ENCODE results near the gene TOB1.
"Not testable (repeated sequence)": the region's sequence is repeated elsewhere in the genome, so short reads cannot be mapped to it uniquely, and the experiment has no call there.

Gene TOB1

DNA sequence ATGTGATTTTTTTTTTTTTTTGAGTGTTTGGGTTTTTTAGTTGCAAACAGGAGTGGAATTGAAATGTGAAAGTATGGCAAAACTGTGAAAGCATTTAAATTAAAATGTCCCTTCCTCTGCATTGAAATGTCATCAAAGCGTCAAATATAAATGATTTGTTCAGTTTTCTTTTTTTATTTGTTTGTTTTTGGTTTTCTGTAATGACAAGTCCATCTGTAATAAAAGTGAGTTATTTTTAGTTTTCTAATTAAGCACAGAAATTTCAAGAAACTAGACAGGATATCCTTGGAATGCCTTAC lies 1.9 kb upstream of the TOB1 start:
- DNase-seq: no peak

DNA sequence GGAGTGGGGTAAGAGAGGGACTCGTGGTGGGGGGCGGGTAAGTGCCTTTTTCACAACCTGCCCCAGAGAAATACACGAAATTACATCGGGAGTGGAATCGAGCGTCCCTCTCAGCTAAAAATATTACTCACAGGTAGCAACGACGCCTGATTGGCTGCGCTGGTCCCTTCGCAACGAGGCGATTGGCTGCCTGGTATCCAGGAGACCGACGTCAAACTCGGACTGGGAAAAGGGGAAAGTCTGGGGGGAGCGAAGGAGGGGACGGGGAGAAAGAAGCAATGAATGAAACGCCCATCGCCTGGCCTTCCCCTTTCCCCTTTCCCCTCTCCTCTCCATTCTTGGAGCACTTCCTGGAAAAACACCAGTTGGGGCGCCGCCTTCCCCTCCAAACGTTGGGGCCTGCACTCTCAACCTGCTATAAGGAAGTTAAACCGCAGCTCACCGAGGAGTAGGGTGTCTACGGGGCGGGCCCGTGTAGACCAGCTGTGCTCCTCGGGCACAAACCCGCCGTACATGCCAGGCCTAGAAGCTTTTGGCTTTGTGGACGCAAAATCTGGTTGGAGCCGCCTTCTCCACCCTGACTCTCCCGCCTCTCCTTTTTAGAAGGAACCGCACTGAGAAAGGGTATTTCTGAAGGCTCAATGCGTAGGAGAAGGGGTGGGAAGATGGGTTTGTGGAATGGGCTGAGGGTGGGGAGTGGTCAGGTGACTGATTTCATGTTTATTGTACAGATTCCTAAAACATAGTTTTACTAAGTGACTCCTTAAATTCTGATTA lies 1.4 kb upstream of the TOB1 start:
- DNase-seq: peak; percentile 98

DNA sequence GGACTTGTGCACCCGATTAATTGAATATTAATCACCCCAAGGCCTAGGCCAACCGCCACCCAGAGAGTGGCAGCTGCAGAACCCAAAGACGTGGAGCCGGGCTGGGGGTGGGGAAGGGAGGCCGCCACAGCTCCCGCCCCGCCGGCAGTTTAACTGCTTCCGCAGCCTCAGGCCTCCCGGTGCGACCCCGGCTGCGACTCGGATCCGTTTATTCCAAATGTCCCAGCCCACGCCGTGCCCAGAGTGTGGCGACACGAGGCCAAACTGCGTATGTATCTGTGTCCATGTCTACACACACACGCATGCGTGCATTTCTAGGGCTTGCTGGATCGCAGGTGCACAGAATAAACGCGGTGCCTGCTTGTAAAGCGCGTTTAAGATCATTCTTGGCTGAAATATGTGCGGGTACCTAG lies 802 bp upstream of the TOB1 start:
- peak; percentile 90 for DNase-seq

DNA sequence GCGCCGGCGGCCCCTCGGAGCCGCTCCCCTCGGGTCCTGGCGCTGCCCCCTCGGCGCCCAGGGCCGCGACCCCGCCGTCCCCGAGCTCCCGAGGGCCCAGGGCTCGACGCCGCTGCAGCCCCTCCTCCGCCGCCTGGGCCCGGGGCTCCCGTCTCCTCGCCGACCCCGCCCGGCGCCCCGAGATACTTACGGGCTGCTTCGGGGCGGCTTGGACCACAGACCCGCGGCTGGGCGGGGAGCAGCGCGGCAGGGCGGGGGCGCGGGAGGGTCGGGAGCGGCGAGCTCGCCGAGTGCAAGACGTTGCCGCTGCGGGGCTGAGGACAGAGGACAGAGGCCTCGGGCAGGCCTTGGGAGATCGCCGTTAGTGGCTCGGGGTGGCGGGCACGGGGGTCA lies 290 bp downstream of the TOB1 start:
- DNase-seq: no peak

DNA sequence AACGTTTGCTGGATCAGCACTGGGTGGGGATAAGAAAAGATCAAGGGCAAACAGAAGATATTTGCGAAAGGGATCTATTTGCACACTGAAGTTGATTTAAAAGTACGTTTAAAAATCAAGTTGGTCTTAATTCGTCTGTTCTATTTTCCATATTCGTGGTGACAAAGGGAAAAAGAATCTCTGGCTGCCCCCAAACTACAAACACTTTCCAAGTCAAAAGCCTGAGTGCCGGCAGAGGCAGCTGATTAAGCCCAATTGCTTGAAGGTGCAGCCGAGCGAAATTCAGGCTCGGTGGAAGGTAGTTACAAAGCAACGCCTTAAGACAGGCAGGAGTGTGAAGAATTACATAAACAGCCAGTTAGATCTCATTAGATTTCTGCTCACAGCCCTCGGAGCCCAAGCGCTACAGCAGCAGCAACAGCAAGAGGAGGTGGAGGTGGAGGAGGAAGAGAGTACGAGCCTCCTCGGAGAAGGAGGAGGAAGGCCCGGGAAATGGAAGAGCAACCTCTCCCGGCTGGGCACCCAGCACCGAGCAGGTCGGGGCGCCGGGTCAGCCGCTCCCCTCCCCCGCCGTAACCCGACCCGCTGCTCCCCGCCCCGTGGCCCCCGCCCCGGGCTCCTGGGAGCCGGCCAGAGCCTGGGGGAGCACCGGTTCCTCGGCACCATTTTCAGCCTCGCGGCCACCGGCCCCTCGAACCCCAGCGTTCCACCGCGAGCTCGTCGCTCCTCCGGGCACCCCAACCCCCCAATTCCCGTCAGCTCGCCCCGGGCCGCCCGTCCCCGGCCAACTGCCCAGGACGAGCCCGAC lies 890 bp downstream of the TOB1 start:
- DNase-seq: peak; percentile 62

DNA sequence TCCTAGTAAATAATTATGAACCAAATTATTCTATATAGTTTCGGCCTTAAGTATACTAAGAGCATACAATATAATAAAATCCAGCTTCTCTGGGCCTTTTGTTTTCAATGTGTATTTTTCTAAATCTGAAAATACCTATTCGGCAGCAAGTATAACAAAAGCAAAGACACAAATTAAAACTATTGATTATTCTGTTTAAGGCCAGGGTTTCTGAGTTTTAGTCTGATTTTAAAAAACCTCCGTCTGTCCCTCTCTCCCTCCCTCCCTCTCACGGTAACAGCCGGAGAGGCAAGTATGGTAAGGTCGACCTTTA lies 1.5 kb downstream of the TOB1 start:
- no peak for DNase-seq

DNA sequence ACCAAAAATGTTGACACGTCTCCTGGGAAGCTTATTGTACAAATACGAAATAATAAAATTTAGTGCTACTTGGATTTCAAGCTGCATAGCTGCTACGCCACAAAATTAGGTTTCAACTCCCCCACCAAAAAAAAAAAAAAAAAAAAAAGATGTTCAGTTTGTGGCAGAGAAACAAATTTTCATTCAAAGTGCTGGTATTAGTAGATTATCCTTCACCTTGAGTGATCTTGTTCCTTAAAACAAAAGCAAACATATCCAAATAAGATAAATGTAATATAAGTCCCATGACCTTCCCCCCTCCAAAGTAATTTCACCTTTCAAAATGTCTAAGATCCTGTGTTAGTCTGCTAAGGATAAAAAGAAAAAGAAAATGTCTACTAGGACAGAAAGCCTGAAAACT lies 2.2 kb downstream of the TOB1 start:
- no peak for DNase-seq

DNA sequence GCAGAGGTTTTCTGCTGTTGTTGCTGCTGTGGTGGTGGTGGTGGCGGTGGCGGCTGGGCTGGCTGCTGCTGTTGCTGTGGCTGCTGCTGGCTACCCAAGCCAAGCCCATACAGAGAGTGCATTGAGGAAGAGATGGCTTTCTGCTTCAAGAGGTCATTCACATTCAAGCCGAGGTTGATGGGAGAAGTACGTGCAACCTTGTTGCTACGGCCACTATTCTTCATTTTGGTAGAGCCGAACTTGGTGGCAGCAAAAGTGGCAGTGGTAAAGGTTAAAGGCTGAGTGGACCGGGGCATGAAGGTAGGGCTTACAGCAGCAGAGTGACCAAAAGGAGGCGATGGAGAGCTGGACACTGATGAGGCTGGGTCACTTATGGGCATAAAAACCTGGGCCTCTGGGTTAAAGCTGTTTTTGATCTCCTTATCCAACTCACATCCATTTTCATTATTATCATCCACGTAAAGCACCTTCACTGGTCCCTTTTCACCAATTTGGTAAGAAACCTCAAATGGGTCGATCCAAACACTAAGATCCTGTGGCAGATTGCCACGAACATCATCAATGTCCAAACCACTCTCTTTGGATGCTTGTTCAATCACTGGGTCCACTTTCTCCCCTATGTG lies 2.8 kb downstream of the TOB1 start:
- DNase-seq: peak; percentile 79

DNA sequence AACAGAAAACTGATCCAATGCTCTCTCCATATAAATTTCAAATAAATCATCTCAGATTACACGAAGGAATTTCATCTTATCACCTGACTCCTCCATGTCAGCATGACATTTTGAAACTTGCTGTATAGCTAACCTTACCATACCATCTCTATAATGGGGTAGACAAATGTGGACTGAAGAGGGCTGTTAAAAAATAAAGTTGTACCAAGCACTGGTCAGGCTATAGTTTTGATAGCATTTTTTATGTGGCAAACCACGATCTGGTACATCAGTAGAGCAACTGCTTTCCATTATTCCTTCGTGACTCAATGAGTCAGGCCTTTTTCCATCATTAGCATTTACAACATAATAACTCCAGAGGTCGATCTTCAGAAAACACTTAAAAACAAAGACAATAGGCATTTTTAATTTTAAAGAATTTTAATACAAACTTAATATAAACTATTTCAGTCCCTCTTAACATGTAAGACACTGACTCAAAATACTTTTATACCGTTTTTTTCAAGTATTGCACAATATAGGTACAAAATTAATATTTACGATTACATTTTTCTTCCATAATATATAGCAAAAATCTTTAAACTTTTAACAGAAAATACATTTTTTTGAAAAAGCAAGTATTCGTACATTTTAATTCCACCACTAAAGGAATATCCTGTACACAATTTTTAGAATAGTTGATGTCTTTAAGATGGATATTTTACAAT lies 4.2 kb downstream of the TOB1 start:
- peak; percentile 26 for DNase-seq

DNA sequence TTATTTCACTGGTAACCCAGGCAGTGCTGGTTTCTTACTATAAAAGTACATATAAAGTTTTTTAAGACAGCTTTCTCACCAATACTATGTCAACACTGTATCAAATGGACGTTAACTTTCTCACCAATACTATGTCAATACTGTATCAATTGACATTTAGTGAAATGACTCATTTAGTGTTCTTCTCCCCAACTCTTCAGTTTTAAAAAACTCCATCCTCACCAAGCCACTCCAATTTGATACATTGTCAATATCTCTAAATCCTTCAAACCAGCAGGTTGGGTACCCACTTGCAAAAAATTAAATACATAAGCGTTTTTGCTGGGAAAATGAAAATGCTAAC lies 4.8 kb downstream of the TOB1 start:
- DNase-seq: no peak

DNA sequence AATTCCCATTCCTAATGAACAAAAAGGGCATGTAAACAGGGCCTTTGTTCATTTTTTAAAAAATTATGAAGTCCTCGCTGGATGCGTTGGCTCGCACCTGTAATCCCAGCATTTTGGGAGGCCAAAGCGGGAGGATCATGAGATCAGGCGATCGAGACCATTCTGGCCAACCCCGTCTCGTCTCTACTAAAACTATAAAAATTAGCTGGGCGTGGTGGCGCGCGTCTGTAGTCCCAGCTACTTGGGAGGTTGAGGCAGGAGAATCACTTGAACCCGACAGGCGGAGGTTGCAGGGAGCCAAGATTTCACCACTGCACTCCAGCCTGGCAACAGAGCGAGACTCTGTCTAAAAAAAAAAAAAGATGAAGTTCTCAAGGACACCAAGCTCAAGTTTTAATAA lies 6.4 kb downstream of the TOB1 start:
- DNase-seq: not testable (repeated sequence)

DNA sequence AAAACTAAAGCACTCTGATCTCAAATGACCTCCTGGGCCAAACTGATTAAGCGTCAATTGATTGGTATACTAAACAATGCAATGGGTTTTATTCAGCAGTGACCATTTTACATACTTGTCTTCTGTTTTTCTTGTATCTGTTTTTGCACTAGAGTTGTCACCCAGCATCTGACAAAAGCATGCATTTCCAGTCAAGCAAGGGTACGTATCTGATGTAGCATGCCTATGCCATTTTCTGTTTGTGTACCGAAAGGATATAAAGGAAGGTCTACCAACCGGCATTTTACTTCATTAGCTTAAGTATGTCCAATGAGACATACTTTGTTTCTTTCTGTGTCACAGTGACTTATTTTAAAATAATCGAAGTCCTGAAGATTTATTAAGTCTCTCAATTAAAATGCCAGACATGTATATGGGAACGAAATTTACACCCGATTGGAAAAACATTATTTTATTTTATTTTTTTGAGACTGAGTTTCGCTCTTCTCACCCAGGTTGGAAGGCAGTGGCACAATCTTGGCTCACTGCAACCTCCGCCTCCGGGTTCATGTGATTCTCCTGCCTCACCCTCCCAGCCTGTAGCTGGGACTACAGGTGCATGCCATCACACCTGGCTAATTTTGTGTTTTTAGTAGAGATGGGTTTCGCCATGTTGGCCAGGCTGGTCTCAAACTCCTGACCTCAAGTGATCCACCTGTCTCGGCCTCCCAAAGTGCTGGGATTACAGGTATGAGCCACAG lies 7.5 kb downstream of the TOB1 start:
- DNase-seq: no peak

DNA sequence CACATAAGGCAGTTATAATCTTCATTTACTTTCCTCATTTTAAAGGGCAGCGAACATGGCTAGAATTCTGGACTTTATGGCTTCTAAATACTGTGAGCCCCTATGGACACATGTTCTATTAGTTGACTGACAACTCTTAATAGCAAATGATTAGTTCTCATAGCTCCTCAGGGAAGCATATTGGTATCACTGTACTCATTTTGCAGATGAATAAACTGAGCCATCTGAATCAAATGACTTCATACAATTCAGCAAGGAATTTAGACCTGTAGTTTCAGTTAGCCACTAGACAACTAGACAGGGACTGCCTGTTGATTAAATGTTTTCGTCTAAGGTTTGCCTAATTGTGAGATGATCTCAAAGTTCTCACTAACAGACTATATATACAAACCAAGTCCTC lies 9.7 kb downstream of the TOB1 start:
- no peak for DNase-seq

DNA sequence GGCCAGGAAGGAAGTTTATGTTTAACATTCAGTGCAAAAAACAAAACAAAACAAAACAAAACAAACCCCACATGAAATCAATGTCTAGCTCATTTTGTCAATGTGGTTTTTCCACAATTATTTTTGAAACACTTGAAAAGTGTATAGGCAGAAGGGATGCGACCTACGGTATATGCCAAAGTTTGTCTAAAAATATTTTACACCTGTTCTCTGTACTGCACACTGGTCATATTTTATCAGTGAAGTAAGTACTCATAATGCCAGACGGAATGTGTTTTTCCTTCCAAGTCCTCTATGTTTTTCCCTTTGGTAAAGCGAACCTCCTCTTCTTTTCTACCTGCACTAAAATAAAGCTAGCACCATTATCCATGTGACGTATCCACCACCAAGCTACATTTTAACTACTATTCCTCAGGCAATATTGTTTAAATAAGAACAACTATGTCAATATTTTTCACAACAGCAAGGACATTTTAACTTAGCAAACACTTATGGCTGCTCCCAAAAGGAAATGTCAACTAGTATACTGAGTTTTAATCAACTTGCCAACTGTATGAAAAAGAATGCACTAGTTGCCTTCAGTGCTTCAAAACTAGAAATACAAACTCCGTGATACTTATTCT lies 10.3 kb downstream of the TOB1 start:
- DNase-seq: no peak

DNA sequence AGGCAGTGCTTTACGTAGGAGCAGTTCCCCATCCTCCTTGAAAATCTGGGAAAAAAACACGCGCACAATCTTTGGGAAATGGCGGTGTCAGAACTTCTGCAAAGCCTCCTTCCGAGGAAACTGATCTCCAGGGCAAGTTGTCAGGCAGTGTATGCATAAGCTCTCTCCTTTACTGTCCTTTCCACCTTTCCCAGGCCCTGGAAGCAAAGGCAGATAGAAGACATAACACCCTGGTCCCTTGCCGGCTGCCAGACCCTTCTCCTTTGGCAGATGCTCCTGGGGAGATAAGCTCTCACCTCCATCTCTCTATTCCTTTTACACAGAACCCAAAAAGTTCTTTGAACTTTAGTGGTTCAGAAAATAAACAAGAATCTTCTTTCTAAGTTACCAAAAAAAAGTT lies 12.4 kb downstream of the TOB1 start:
- DNase-seq: no peak

DNA sequence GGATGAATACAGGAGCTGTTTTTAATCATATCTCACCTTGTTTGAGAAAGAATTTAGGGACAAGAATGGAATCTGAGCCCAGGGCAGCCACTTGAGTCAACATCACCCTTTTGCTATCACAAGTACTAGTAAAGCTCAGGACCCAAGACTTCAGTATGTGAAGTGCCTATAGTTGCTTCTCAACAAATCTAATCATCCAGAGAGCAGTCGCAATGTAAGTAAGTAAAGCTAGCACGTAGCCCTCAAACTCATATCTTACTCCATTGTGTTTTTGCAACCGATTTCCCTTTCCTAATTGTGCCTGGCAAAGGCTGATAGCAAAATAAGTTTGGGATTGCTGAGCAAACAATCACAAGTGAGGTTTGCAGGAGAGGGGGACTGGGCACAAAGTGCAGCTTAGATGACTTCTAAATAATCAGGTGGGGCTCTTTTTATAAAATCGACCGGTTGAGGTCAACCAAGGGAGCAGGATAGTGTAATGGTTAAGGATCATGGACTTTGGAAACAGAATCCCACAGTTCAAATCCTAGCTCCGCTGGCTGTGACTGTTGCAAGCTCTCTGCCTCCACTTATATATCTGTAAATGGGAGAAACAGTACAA lies 13.0 kb downstream of the TOB1 start:
- no peak for DNase-seq

DNA sequence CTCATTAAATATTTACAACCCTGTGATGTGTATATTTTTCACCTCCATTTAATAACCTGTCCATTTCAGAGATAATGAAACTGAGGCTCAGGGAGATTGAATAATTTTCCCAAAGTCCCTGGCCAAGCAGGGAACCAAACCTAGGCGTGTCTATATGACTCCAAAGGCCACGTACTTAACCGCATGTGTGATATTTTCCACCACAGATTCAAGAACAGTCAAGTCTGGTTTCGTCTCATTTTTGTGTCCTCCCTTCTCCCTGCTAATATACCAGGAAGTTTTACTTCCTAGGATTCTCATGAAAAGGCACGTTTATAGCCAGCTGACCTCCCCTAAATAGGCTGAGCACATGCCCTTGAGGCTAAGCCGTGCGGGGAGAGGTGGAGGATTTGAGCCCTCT lies 15.5 kb downstream of the TOB1 start:
- no peak for DNase-seq

DNA sequence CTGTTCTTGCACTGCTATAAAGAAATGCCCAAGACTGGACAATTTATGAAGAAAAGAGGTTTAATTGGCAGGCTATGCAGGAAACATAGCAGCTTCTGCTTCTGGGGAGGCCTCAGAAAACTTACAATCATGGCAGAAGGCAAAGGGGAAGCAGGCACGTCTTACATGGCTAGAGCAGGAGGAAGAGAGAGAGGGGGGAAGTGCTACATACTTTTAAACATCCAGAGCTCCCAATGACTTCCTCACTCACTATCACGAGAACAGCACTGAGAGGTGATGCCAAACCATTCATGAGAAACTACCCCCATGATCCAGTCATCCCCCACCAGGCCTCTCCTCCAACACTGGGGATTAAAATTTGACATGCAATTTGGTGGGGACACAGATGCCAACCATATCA lies 17.4 kb downstream of the TOB1 start:
- DNase-seq: no peak

DNA sequence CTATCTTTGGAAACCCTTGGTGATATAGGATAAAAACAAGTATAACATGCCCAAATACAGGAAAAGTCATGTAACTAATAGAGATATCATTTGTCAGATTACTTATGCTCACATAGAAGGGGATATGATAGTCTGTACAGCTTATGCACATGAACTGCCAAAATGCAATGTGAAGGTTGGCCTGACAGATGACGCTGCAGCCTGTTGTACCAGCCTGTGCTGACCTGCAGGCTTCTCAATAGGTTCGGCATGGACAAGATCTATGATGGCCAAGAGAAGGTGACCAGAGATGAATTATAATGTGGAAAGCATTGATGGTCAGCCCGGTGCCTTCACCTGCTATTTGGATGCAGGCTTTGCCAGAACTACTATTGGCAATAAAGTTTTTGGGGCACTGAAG lies 18.1 kb downstream of the TOB1 start:
- no peak for DNase-seq

DNA sequence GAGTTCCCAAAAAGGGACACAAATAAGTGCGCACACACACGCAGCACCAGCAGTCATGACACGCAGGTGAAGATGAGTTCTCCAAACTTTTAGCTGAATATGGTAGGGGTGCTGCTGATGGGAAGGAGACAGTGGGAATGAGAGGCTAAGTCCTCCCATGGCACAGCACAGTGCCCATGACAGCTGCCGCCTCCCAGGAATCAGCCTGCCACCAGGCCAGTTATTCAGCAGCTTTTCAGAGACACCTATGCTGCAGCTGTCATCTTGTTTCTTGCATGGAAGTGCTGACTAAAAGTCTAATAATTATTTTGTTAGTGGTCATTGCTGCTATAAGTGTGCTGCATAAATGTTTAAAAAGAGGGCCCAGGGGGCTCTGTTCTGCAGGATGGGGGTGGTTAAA lies 18.6 kb downstream of the TOB1 start:
- DNase-seq: no peak

DNA sequence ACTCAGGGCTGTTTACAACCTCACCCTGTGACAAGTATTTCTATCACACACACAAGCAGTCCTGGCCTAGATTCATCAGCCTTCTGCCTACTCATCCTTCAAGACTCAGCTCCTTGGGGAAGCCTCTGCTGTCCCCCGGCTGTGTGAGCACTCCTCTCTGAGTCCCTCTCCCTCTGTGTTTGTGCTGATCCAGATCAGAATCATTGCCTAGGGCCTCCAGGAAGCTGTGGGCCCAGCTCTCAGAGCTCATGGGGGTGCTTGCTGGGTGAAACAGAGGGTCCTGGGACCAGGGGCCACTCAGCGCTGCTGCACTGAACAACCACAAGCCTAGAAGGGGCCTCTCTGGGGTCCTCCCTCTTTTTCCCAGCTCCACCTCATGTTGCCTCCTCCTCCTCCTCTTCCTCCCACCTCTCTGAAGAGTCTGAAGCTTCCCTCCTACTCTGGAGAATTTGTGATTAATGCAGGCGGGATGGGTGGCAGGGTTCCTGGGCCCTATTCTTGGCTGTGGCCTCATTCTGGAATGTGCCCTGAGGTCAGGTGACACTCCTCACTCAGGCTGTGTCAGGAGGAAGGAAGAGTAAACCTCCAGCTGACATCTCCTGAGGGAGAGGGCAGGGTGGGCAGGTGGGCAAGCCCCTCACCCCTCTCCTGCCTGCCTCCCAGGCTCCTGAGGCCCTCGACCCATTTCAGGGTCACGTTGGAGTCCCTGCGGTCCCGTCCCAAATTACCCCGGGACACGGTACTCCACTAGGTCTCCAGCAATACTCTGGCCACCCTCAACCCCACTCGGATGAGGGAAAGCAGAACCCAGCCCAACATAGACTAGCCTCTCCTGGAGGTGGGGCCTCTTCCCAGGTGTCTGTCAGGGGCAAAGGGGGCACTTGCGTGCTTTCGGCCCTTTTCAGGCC lies 20.7 kb downstream of the TOB1 start:
- no peak for DNase-seq

Data from midbrain (tissue), 1 donor.